ENCODE results near the gene TSPAN18.

Gene TSPAN18

GRCh38 chr11:44687388-44687787 is 39.4 kb upstream of the TSPAN18 start:
- no peak overlapping the region for H4K8ac ChIP-seq (ENCODE audit: low read depth, low read length)
- no peaks in the 10 kb centered on the region for H3K27me3 ChIP-seq (ENCODE audit: insufficient read depth, low read length)
- no peak overlapping the region for H3K9ac ChIP-seq (ENCODE audit: low read length)
- no peak overlapping the region for H2AK5ac ChIP-seq (ENCODE audit: low read length)
- H2BK12ac ChIP-seq (ENCODE audit: low read length): no peak overlapping the region
- no peak overlapping the region for H3K18ac ChIP-seq (ENCODE audit: low read length)
- no peaks in the 10 kb centered on the region for H3K79me1 ChIP-seq (ENCODE audit: low read length)
- H3K23ac ChIP-seq (ENCODE audit: low read length): no peak overlapping the region
- H3K14ac ChIP-seq (ENCODE audit: low read length): no peak overlapping the region
- H3K4me2 ChIP-seq (ENCODE audit: low read length): no peak overlapping the region
- no peak overlapping the region for H3K27ac ChIP-seq (ENCODE audit: low read depth, low read length)
- WGBS (ENCODE audit: extremely low coverage, insufficient coverage, insufficient read length): no CpG with 5 or more reads among the region's 4 CpGs
- no peaks in the 10 kb centered on the region for H3K4me1 ChIP-seq (ENCODE audit: control insufficient read depth in 1 of 2, insufficient read depth in 2 of 2, low read length in 2 of 2)
- no peak overlapping the region for H2AFZ ChIP-seq (ENCODE audit: insufficient read depth, low read length, poor library complexity)
- no peak overlapping the region for H2BK120ac ChIP-seq (ENCODE audit: insufficient read depth, low read length, poor library complexity)
- no peaks in the 10 kb centered on the region for H3K79me2 ChIP-seq (ENCODE audit: control insufficient read depth, insufficient read depth, low read length, poor library complexity)
- no peak for DNase-seq
- H3K36me3 ChIP-seq (ENCODE audit: control insufficient read depth in 1 of 2, insufficient read depth in 2 of 2, low read length in 2 of 2): no peaks in the 10 kb centered on the region
- no peak overlapping the region for H3K4me3 ChIP-seq (ENCODE audit: low read depth, low read length)
- no peak overlapping the region for H4K12ac ChIP-seq (ENCODE audit: low read depth, low read length)
- no peak overlapping the region for H3K4ac ChIP-seq (ENCODE audit: low read depth, low read length)
- H2BK5ac ChIP-seq (ENCODE audit: low read depth, low read length, poor library complexity): no peak overlapping the region
- H3K9me3 ChIP-seq (ENCODE audit: insufficient read depth, low read depth, low read length): no peaks in the 10 kb centered on the region
- H4K91ac ChIP-seq (ENCODE audit: low read depth, low read length): no peak overlapping the region

DNA sequence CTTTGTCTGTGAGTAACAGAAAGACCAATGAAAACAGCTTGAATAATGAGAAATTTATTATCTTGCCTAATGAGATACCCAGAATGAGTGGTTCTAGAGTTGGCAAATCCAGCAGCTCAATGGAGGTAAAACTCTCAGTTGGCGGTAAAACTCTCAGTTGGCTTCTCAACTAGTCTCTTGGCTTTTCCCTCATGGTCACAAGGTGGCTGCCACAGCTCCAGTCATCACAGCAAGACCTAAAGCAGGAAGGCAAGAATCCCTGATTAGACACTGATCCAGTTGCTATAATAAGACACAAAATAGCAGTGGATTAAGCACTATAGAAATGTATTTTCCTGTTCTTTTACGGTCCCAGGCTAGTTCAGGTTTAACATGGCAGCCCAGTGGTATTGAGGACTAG is 37.5 kb upstream of the TSPAN18 start:
- Histone ChIP-seq H3K79me1 (ENCODE audit: low read length) (no peaks in the 10 kb centered on the region), H3K14ac (ENCODE audit: low read length) (no peak overlapping the region), H2AFZ (ENCODE audit: insufficient read depth, low read length, poor library complexity) (no peak overlapping the region), H2BK12ac (ENCODE audit: low read length) (no peak overlapping the region), H3K9me3 (ENCODE audit: insufficient read depth, low read depth, low read length) (peaks cover under 1% of the 10 kb centered on the region), H2BK120ac (ENCODE audit: insufficient read depth, low read length, poor library complexity) (no peak overlapping the region), H4K91ac (ENCODE audit: low read depth, low read length) (no peak overlapping the region), H3K27me3 (ENCODE audit: insufficient read depth, low read length) (no peaks in the 10 kb centered on the region), H3K9ac (ENCODE audit: low read length) (no peak overlapping the region), H3K27ac (ENCODE audit: low read depth, low read length) (no peak overlapping the region), H4K12ac (ENCODE audit: low read depth, low read length) (no peak overlapping the region), H3K36me3 (ENCODE audit: control insufficient read depth in 1 of 2, insufficient read depth in 2 of 2, low read length in 2 of 2) (no peaks in the 10 kb centered on the region), H3K4me2 (ENCODE audit: low read length) (no peak overlapping the region), H3K4me1 (ENCODE audit: control insufficient read depth in 1 of 2, insufficient read depth in 2 of 2, low read length in 2 of 2) (peaks cover 0 to 3% of the 10 kb centered on the region in 2 experiments), H2BK5ac (ENCODE audit: low read depth, low read length, poor library complexity) (no peak overlapping the region), H3K23ac (ENCODE audit: low read length) (no peak overlapping the region), H3K4me3 (ENCODE audit: low read depth, low read length) (no peak overlapping the region), H3K4ac (ENCODE audit: low read depth, low read length) (no peak overlapping the region), H3K18ac (ENCODE audit: low read length) (no peak overlapping the region), H2AK5ac (ENCODE audit: low read length) (no peak overlapping the region), H4K8ac (ENCODE audit: low read depth, low read length) (no peak overlapping the region), H3K79me2 (ENCODE audit: control insufficient read depth, insufficient read depth, low read length, poor library complexity) (no peaks in the 10 kb centered on the region)
- no CpG with 5 or more reads among the region's 2 CpGs for WGBS (ENCODE audit: extremely low coverage, insufficient coverage, insufficient read length)
- no peak for DNase-seq

DNA sequence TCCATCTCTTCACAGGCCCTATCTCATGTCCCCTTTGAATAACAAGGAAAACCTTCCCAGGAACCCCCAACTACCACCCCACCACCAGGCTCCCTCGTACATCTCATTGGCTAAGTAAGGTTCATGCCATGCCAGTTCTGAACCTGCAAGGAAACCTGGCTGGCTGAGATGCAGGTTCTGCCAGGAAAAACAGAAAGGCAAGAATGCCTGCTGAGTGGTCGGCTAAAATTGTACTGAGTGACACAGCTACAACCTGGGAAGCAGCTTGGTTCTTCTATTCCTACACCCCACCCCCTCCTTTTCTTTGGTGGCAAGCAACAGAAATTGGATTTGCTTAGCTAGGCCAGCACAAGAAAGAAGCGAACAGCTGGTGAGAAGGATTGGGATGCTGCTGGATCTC is 36.1 kb upstream of the TSPAN18 start:
- Histone ChIP-seq H3K18ac (ENCODE audit: low read length) (no peak overlapping the region), H3K27ac (ENCODE audit: low read depth, low read length) (no peak overlapping the region), H2AK5ac (ENCODE audit: low read length) (no peak overlapping the region), H3K4me1 (ENCODE audit: control insufficient read depth in 1 of 2, insufficient read depth in 2 of 2, low read length in 2 of 2) (peaks cover 0 to 3% of the 10 kb centered on the region in 2 experiments), H3K4me2 (ENCODE audit: low read length) (no peak overlapping the region), H3K36me3 (ENCODE audit: control insufficient read depth in 1 of 2, insufficient read depth in 2 of 2, low read length in 2 of 2) (no peaks in the 10 kb centered on the region), H2BK12ac (ENCODE audit: low read length) (no peak overlapping the region), H3K79me2 (ENCODE audit: control insufficient read depth, insufficient read depth, low read length, poor library complexity) (no peaks in the 10 kb centered on the region), H3K23ac (ENCODE audit: low read length) (no peak overlapping the region), H2AFZ (ENCODE audit: insufficient read depth, low read length, poor library complexity) (no peak overlapping the region), H3K9ac (ENCODE audit: low read length) (no peak overlapping the region), H3K9me3 (ENCODE audit: insufficient read depth, low read depth, low read length) (peaks cover 2% of the 10 kb centered on the region), H4K8ac (ENCODE audit: low read depth, low read length) (no peak overlapping the region), H3K4ac (ENCODE audit: low read depth, low read length) (no peak overlapping the region), H3K79me1 (ENCODE audit: low read length) (no peaks in the 10 kb centered on the region), H3K14ac (ENCODE audit: low read length) (no peak overlapping the region), H3K27me3 (ENCODE audit: insufficient read depth, low read length) (no peaks in the 10 kb centered on the region), H2BK5ac (ENCODE audit: low read depth, low read length, poor library complexity) (no peak overlapping the region), H3K4me3 (ENCODE audit: low read depth, low read length) (no peak overlapping the region), H4K91ac (ENCODE audit: low read depth, low read length) (no peak overlapping the region), H2BK120ac (ENCODE audit: insufficient read depth, low read length, poor library complexity) (no peak overlapping the region), H4K12ac (ENCODE audit: low read depth, low read length) (no peak overlapping the region)
- DNase-seq: no peak
- WGBS (ENCODE audit: extremely low coverage, insufficient coverage, insufficient read length): no CpG with 5 or more reads among the region's 3 CpGs

DNA sequence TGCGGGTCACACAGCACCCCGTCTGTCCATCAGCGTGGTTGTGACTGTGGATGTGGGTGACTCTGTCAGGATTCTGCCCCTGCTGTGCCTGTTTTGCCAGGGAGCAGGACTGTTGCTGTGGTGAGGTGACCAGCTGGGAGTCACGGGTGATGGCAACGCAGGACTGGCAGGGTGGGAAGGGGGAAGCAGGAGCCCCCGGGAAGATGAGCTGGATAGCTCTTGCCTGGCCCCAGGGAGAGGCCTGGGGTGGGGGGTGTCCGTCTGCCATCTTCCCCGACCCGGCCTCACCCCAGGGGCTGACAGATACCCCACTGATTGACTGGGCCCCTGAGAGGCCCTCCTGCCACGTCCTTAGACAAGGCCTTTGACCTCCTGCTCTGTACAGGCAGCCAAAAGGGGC is 34.3 kb upstream of the TSPAN18 start:
- Histone ChIP-seq H3K9me3 (ENCODE audit: insufficient read depth, low read depth, low read length) (peaks cover 2% of the 10 kb centered on the region), H3K4me1 (ENCODE audit: control insufficient read depth in 1 of 2, insufficient read depth in 2 of 2, low read length in 2 of 2) (peaks cover 0 to 3% of the 10 kb centered on the region in 2 experiments), H2BK5ac (ENCODE audit: low read depth, low read length, poor library complexity) (no peak overlapping the region), H3K18ac (ENCODE audit: low read length) (no peak overlapping the region), H3K27ac (ENCODE audit: low read depth, low read length) (no peak overlapping the region), H3K79me1 (ENCODE audit: low read length) (no peaks in the 10 kb centered on the region), H4K12ac (ENCODE audit: low read depth, low read length) (no peak overlapping the region), H2AK5ac (ENCODE audit: low read length) (no peak overlapping the region), H2BK12ac (ENCODE audit: low read length) (no peak overlapping the region), H3K9ac (ENCODE audit: low read length) (no peak overlapping the region), H4K8ac (ENCODE audit: low read depth, low read length) (no peak overlapping the region), H3K79me2 (ENCODE audit: control insufficient read depth, insufficient read depth, low read length, poor library complexity) (no peaks in the 10 kb centered on the region), H3K23ac (ENCODE audit: low read length) (no peak overlapping the region), H3K27me3 (ENCODE audit: insufficient read depth, low read length) (no peaks in the 10 kb centered on the region), H3K4me2 (ENCODE audit: low read length) (no peak overlapping the region), H4K91ac (ENCODE audit: low read depth, low read length) (no peak overlapping the region), H2BK120ac (ENCODE audit: insufficient read depth, low read length, poor library complexity) (no peak overlapping the region), H3K4me3 (ENCODE audit: low read depth, low read length) (no peak overlapping the region), H3K36me3 (ENCODE audit: control insufficient read depth in 1 of 2, insufficient read depth in 2 of 2, low read length in 2 of 2) (no peaks in the 10 kb centered on the region), H3K4ac (ENCODE audit: low read depth, low read length) (no peak overlapping the region), H2AFZ (ENCODE audit: insufficient read depth, low read length, poor library complexity) (no peak overlapping the region), H3K14ac (ENCODE audit: low read length) (no peak overlapping the region)
- WGBS (ENCODE audit: extremely low coverage, insufficient coverage, insufficient read length): no CpG with 5 or more reads among the region's 10 CpGs
- DNase-seq: no peak
